ENCODE data around the gene ALG6.

The ALG6 gene

DNA sequence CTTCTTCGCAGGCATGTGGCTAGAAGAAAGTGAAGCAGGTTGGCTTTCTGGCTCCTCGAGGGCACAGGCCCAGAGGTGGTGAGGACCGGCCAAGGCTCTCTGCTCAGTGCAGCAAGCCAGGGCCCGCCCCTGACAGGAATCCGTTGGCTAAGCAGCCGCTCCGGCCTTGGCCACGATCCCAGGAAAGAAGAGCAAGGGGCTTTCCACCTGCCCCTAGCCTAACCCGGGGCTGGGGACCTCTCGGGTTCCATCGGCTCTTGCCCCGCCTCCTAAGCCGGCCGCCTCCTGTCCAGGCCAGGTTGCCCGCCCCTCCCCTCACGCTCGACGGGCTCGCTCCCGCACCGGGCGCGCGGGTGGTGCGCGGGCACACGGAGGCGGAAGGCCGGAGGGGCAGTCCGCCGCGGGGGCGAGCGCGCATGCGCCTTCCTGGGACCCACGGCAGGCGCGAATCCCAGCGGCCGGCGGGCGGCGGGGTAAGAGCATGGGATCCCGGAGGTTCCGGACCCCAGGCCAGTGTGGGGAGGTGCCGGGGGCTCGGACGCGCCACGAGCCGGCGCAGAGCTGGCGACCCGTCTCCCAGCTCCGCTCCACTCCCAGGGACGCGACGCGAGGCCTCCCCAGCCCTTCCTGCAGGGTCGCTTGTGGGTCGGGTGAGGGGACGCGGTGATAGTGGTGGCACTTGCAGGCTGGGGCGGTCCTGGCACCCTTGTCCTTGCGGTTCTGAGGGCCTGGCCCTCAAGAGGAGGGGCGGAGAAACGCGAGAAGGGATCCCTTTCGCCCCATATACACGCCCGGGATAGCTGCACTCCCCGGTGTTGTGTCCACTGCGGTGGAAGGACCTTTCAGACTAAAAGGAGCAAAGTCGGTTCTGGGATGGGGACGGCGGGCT, at the start of gene ALG6:
Gene ALG6 (plus strand): TSS at position 413 of the 889 bp plus-strand sequence. CDS start 3,351 bp downstream, outside the sequence.
- peak; percentile 56 to 95 (median 85) for DNase-seq

DNA sequence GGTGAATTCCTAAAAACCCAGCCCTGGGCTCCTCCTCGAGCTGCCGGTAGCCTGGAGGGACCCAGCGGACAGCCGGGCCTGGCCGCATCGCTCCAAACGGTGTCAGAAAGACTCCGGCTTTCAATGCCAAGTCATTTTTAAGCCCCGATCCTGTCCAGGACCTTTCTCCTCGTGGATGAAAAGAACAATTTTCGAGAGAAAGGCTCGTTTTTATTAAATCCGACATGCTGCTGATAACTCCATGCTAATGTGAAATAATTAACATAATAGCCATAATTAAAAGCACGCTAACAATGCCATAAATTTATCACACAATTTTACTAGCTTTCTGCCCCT, 49.6 kb upstream of the ALG6 start:
- DNase-seq = no peak

DNA sequence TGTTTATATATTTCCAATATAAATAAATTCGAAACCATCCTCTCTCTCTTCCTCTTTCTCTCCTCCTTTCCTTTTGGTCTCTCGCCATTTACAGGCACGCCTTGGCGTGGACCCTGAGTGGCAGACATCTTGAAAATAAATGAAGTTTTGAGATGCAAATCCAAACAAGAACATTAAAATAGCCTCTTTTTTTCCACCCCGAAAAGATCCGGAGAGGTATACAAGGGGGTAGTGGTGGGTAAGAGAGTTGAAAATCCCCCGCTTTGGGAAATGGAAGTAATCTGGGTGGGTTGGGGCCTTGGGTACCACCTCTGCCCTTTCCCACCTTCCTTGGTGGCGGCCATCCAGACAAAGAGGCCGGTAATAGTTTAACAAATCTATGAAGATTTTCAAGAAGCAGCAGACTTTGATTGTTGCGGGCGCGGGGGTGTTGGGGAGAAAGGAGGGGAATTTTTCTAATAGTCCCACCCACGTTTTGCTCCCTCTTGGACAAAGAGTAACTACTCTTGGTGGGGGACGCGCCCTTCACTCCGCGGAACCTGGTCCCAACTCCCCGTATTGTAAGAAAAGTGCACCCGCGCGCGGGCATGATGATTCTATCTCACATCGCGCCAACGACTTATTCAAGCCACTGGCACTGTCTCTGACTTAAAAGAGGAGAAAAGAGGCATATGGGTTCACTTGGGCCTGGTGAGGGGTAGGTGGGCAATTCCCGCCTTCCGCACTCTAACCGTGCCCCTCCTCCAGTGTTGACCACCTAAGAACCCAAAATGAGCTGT, 49.0 kb upstream of the ALG6 start:
- DNase-seq = no peak

DNA sequence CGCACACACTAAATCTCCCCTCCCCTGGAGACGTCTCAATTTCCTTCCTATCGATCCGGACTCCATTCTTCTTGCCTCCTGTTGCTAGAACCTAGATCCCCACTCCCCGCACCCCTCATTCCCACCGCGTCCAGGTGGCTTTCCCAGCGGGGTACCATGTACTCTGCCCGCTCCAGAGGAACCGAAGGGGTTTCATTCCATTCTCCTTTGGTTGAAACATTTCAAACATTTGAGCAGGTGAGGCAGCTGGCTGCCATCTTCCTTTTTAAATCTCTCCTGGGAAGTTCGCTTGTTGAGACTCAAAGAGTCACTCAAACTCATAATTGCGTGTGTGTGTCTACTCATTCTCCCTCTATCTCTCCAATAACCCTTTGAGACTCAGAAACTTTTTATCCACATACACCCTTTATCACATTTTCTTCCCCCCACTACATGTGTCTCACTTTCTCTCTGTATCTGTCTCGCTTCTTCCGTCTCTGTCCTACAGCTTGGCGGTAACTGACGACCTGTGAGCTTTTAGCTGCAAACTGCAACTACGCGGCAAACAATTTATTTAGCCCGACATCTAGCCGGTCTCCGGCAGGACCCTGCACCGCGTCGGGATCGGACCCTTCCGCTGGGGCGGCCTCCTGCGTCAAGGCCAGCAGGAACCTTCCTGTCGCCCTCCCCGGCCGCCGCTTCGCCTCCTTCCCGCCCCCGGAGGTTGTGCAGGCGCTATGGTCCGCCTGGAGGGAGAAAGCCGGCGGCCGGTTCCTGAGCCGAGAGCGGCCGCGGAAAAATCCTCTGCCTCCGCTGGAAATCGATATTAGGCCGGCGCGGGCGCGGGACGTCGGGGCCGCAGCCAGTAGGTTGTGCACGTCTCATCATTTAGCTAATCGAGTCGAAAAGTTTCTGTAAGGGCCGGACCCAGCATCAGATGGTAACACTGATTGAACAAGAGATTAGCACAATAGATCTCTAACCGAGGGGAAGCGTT, 48.1 kb upstream of the ALG6 start:
- no peak for DNase-seq

DNA sequence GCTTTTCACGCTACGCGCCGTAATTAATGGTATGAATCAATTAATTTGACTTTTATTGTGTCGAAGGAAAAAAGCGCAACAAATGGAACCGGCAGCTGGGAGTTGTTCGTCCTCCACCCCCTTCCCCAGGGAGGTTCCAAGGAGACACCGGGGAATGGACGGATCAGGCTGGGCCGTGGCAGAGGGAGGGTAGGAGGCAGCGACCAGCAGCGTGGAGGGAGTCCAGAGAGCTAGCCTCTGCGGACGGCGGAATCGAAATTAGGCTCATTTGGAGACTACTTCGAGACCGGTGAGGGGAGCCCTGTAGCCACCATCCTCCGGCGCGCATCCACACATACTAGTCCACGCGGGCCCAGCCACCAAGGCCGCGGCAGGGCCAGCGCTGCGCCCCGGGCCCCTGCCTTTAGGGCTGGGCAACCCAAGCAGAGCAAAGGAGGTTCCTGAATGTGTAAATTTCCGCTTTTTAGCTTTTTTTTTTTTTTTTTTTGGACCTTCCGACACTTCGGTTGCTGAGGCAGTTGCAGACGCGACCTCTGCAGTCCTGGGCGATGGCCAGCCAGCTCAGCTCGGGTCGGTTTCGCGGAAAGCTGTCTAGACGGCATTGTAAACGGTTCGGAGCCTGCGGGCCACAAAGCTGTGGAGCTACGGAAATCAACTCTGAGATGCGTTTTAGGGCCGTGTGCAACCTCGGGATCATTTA, 47.3 kb upstream of the ALG6 start:
- no peak for DNase-seq

DNA sequence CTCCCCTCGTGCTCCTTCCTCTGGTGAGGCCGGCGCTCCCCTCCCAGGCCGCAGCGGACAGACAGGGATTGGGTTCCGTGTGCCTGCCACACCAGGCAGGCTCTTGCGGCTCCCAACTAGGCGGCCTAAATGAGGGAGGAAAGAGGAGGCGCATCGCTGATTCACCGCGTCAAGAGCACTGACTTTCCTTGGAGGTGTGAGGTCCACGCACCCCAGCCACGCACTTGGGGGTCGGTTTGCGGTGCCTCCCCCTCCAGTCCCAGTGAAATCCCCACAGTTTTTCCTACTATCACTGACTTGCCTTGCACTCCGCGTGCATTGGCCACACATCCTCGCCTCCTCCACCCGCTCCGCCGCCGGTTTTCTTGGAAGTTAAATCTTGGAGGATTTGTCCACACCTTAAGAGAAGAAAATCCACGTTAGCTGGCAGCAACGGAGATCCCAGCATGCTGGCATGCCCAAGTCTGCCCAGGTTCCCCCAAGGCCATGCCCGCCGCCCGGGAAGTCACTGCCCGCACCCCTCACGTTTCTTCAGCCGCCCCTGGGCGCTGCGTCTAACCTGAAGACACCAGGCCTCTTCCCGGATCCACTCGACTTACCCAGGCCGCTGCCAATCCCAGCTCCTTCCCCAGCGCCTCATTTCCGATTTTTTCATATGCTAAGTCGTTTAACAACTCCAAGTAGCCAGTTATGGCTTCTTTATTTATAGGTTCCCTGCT, 46.2 kb upstream of the ALG6 start:
- no peak for DNase-seq

DNA sequence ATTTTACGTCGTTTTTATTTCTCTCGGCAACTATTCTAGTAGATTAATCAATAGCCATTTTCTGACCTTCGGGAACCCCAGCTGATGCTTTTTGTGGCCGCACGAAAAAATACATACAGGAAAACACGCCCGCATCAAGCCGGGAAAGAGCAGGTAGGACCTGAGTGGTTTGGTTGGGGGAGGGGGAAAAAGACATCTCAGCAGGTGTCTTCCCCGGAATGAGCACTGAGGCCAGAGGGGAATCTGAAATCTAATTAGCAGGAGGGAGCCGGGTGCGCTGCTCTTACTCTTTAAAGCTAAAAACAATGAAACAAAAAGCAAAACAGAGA, 45.7 kb upstream of the ALG6 start:
- no peak for DNase-seq

DNA sequence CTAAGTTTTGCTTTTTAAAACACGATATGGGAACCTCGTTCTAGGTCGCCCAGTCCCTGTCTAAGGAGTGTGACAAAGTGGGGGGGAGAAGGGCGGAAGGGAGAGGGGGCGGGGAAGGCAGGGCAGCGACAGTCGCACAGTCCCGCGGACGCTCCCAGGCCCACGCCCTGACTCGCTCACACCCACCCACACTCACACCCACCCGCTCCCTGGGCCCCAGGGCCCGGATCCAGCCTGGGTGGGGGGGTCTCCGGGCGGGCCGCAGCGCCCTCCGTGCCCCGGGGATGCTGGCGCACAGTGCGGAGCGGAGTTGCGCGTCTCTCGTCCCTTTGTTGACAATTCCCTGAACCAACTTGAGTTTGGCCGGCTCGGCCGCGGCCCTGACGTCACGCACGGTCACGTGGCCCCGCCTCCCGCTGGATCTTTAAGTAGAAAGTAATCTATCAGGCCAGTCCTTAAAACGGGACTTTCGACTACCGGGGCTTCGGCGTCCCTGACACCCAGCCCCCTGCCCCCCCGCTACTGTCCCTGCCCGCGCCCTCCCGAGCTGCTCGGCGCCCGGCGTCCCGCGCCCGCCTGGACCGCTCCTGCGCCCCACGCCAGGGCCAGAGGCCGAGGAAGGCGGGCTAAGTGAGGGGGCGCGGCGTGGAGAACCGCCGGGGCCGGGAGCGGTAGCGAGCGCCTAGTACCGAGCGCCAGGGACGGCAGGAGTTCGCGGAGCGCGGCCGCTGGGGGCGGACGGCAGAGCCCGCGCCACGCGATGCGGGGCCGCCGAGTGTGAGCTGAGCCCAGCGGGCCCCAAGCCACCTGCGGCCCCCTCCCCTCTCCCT, 45.1 kb upstream of the ALG6 start, which contains the start of gene FOXD3:
Gene FOXD3 (plus strand): TSS at position 454 of the 830 bp plus-strand sequence. CDS start 492 bp downstream, outside the sequence.
- DNase-seq = peak in 5 of 56 donors; percentile 3 to 51 (median 8)

DNA sequence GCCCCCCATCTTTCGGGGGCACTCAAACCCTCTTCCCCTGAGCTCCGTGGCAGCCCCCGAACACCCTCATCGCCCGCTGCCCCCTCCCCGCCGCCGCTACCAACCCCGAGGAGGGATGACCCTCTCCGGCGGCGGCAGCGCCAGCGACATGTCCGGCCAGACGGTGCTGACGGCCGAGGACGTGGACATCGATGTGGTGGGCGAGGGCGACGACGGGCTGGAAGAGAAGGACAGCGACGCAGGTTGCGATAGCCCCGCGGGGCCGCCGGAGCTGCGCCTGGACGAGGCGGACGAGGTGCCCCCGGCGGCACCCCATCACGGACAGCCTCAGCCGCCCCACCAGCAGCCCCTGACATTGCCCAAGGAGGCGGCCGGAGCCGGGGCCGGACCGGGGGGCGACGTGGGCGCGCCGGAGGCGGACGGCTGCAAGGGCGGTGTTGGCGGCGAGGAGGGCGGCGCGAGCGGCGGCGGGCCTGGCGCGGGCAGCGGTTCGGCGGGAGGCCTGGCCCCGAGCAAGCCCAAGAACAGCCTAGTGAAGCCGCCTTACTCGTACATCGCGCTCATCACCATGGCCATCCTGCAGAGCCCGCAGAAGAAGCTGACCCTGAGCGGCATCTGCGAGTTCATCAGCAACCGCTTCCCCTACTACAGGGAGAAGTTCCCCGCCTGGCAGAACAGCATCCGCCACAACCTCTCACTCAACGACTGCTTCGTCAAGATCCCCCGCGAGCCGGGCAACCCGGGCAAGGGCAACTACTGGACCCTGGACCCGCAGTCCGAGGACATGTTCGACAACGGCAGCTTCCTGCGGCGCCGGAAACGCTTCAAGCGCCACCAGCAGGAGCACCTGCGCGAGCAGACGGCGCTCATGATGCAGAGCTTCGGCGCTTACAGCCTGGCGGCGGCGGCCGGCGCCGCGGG, 44.2 kb upstream of the ALG6 start:
- no peak for DNase-seq

DNA sequence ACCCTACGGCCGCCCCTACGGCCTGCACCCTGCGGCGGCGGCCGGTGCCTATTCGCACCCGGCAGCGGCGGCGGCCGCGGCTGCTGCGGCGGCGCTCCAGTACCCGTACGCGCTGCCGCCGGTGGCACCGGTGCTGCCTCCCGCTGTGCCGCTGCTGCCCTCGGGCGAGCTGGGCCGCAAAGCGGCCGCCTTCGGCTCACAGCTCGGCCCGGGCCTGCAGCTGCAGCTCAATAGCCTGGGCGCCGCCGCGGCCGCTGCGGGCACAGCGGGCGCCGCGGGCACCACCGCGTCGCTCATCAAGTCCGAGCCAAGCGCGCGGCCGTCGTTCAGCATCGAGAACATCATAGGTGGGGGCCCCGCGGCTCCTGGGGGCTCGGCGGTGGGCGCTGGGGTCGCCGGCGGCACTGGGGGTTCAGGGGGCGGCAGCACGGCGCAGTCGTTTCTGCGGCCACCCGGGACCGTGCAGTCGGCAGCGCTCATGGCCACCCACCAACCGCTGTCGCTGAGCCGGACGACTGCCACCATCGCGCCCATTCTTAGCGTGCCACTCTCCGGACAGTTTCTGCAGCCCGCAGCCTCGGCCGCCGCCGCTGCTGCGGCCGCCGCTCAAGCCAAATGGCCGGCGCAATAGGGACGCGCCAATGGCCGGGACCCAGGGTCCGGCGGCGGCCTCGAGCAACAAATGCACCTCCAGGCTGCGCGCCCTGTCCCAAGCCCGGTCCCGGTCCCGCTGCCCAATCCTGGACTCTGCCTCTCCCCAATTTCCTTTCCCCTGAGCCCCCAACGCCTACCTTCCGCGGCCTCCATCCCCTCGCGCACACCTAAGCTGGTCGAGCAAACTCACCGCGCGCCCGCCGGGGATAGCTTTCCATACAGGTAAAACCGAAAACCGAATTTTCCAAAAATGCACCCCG, 43.3 kb upstream of the ALG6 start:
- DNase-seq = no peak

DNA sequence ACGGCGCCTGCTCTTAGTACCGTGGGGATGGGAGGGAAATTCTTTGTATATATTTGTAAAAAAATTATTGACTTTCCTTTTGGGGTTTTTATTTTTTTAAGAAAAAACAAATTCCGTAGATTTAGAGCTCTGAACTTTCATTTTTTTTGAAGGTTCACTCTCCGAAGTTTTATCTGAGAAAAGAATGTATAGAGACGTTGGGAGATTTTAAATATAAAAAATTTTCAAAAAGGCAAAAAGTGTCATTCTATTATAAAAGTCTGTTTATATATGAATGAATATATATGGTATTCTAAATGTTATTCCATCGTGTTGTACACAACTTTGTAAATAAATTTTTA, 42.7 kb upstream of the ALG6 start:
- DNase-seq = no peak

DNA sequence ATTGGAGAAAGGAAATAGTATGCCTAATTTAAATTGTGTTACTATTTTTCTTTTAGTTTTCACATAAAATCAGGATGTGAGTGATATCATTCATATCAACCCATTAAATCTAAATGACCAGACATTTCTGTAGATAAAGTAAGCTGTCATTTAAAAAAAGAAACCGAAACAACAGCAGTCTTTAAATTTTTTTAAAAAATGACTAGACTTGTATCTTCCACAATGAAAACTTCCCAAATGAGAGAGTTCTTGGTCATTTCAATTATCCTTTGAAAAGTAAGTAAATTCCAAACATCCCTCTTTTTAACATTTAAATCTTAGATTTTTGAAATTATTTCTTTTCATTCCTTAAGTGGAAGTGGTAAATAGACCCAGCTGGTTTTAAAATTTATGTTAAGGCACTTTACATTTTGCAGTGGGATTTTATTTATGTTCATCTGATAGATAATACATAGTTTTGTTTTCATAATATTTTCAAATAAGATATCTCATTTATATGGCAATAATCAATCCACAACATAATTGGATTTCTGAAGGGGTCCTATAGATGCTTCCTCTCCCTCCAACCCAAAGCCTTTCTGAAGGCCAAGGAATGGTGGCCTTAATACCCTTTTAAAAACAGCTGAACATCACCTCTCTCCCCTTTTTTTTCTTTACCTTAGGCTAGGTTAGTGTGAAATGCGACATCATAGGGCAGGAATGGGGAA, 42.0 kb upstream of the ALG6 start:
- no peak for DNase-seq

DNA sequence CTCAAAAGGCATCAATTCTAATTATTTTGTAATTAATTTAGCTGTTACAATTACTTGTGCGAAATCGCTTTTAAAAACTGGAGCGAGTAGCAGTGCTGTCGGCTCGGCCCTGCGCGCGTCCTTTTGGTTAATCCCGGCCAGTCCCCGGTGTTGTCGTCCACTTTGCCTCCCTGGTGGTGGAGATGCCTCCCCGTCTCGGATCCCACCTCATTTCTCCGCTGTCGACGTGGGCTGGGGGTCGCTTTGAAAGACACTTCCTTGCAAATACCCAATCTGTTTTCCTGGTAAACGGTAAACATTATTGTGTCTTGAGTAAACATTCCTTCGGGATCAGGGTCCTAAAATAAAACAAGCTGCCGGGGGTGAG, 41.3 kb upstream of the ALG6 start:
- DNase-seq = no peak

DNA sequence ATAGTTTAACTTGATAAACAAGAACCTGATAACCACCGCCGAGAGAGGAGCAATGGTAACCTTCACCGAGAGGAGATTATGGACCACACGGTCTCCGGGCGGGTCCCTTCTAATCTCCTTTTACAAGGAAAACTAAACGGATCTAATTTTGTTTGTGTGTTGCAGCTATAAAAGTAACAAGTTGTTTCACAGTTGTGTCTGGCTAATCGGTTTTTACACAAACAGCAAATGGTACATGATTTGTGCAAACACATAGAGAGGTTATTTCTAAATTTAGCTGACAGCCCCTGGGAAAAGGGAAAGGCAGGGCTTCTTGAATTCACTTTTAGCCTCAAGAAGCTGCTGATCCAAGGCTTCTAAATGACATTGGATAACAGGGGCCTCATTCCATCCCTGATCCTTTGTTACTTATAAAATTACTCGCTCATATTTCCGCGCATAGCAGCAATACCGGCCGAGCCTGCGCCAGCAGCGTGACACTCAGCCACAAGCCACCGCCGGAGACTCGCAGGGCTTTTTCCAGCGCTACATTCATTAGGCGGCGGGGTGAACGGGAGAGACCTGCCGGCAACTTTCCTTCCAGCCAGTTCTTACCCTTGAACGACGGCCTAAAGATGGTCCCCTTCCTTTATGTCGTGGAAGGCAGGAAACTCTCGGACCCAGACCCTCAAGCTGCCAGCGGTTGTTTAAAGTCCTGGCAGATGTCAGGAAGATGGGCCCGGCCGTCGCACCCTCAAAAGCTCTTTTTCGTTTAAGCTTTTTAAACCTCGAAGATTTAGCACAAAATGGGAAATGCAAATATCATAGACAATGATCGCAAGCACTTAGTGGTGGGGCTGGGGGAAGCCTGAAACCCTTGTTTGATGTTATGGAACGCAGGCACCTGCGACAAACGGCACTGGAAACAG, 40.7 kb upstream of the ALG6 start:
- DNase-seq = no peak

DNA sequence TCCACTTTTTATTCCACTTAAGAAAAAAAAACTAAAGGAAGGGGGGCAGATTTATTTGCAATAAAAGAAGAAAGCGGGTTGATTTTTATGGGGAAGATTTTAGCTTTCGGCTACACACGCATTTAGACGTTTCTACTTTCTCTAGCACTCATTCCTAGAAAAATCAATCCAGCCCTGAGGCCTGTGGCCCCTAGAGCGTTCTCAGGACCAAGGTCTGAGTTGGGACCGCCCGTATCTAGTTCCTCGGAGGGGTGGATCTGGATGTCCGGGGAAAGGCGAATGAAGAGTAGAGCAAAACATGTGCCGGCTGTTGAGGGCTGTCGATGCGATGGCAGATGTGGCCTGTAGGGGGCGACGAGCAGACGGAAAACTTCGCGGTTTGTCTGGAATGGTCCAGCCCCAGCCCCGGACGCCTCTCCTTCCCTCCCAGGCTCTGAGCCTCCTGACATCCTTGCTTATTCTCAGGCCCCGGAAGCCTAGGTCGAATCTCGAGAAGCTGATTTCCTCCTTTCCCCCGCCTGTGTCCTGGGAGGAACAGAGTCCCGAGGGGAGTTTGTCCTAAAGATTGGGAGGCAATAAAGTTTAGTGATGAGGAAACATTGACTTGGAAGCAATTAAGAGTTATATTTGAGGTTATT, 39.9 kb upstream of the ALG6 start:
- peak in 3 of 56 donors; percentile 4 to 27 (median 8) for DNase-seq

All from amygdala (tissue), 56 donors.